Muscle of leg (tissue), 16 donors: ENCODE measurements around the gene MYL4. TPM values are rescaled to one million over a fixed set of nuclear protein-coding genes. Genes with fewer than 3 reads are reported as not detected.
"Not testable (repeated sequence)": the region's sequence is repeated elsewhere in the genome, so short reads cannot be mapped to it uniquely, and the experiment has no call there.

Experiments used
- DNase-seq: peaks from one replicate; pipeline ENCODE4 v3.0.0; 2013
- H3K27ac ChIP-seq: one replicate; pipeline ENCODE4 v1.5.1; 2013; ENCODE audit warnings: mild to moderate bottlenecking, low read length, control low read depth
- H3K27me3 ChIP-seq: one replicate; pipeline ENCODE4 v1.6.1; 2013; ENCODE audit warnings: low read length; ENCODE audit not compliant: control insufficient read depth, insufficient read depth
- H3K36me3 ChIP-seq: one replicate; pipeline ENCODE4 v1.6.1; 2013; ENCODE audit warnings: low read length; ENCODE audit not compliant: control insufficient read depth, insufficient read depth
- H3K4me1 ChIP-seq: one replicate; pipeline ENCODE4 v1.6.1; 2013; ENCODE audit warnings: low read length; ENCODE audit not compliant: control insufficient read depth, insufficient read depth
- H3K4me3 ChIP-seq: one replicate; pipeline ENCODE4 v1.5.1; 2013; ENCODE audit warnings: low read length, control low read depth
- H3K9me3 ChIP-seq: replicated peaks from 2 replicates; pipeline ENCODE4 v1.6.1; 2013; ENCODE audit warnings: low read depth, low read length; ENCODE audit not compliant: control insufficient read depth
- WGBS: methylation state at CpG from one replicate; pipeline ENCODE4 v1.1.5; 2013; ENCODE audit warnings: missing lambda C conversion rate; ENCODE audit not compliant: insufficient coverage; 5-methylcytosine and 5-hydroxymethylcytosine counted together
- long read RNA-seq, 11 donors: transcript quantifications; one replicate each; lab custom pipeline, GENCODE V29; 2026
- polyA plus RNA-seq, 8 donors: library from polyadenylated mRNA; unstranded; fragments of 120-200 nt; gene quantifications; one replicate each; pipeline versions ENCODE4 v1.2.1 to v1.2.3, GENCODE V29; 2013; ENCODE audit warnings: inconsistent platforms in 1 of 8, low replicate concordance in 1 of 8; ENCODE audit not compliant: insufficient read length in 8 of 8, insufficient read depth in 1 of 8
- total RNA-seq: library from RNA; stranded (reverse); fragments of 120-200 nt; gene quantifications from one replicate; pipeline ENCODE4 v1.2.4, GENCODE V29; 2013

The MYL4 gene
- 1,072 TPM for total RNA-seq
- 1,000 to 10,000 TPM; 1,072 to 1,940 (median 1,618) TPM for polyA plus RNA-seq
- long read RNA-seq, donor 1, transcript MYL4-208 (8 exons, 850 nt), result minor isoform, 10 of 636 reads
- long read RNA-seq, donor 1, transcript MYL4-202 (7 exons, 855 nt), result major isoform, 259 of 636 reads
- long read RNA-seq, donor 1, partial matches to known transcripts, result 324 of 636 reads
- long read RNA-seq, donor 1, other reads (novel, unspliced or antisense), result 38 of 636 reads
- long read RNA-seq, donor 2, transcript MYL4-202 (7 exons, 855 nt), result major isoform, 62 of 108 reads
- long read RNA-seq, donor 2, partial matches to known transcripts, result 41 of 108 reads
- long read RNA-seq, donor 2, other reads (novel, unspliced or antisense), result 0 of 108 reads
- long read RNA-seq, donor 3, transcript MYL4-202 (7 exons, 855 nt), result major isoform, 531 of 1,567 reads
- long read RNA-seq, donor 3, transcript MYL4-208 (8 exons, 850 nt), result minor isoform, 58 of 1,567 reads
- long read RNA-seq, donor 3, transcript MYL4-201 (8 exons, 907 nt), result minor isoform, 12 of 1,567 reads
- long read RNA-seq, donor 3, partial matches to known transcripts, result 906 of 1,567 reads
- long read RNA-seq, donor 3, other reads (novel, unspliced or antisense), result 57 of 1,567 reads
- long read RNA-seq, donor 4, transcript MYL4-204 (4 exons, 740 nt), result minor isoform, 7 of 1,183 reads
- long read RNA-seq, donor 4, transcript MYL4-208 (8 exons, 850 nt), result minor isoform, 15 of 1,183 reads
- long read RNA-seq, donor 4, transcript MYL4-202 (7 exons, 855 nt), result major isoform, 548 of 1,183 reads
- long read RNA-seq, donor 4, transcript MYL4-201 (8 exons, 907 nt), result minor isoform, 5 of 1,183 reads
- long read RNA-seq, donor 4, partial matches to known transcripts, result 553 of 1,183 reads
- long read RNA-seq, donor 4, other reads (novel, unspliced or antisense), result 54 of 1,183 reads
- long read RNA-seq, donor 5, transcript MYL4-202 (7 exons, 855 nt), result major isoform, 668 of 1,560 reads
- long read RNA-seq, donor 5, transcript MYL4-204 (4 exons, 740 nt), result minor isoform, 6 of 1,560 reads
- long read RNA-seq, donor 5, transcript MYL4-208 (8 exons, 850 nt), result minor isoform, 17 of 1,560 reads
- long read RNA-seq, donor 5, transcript MYL4-201 (8 exons, 907 nt), result minor isoform, 10 of 1,560 reads
- long read RNA-seq, donor 5, partial matches to known transcripts, result 780 of 1,560 reads
- long read RNA-seq, donor 5, other reads (novel, unspliced or antisense), result 79 of 1,560 reads
- long read RNA-seq, donor 6, transcript MYL4-201 (8 exons, 907 nt), result minor isoform, 23 of 2,589 reads
- long read RNA-seq, donor 6, transcript MYL4-204 (4 exons, 740 nt), result minor isoform, 12 of 2,589 reads
- long read RNA-seq, donor 6, transcript MYL4-208 (8 exons, 850 nt), result minor isoform, 63 of 2,589 reads
- long read RNA-seq, donor 6, transcript MYL4-202 (7 exons, 855 nt), result major isoform, 1,559 of 2,589 reads
- long read RNA-seq, donor 6, partial matches to known transcripts, result 870 of 2,589 reads
- long read RNA-seq, donor 6, other reads (novel, unspliced or antisense), result 60 of 2,589 reads
- long read RNA-seq, donor 7, transcript MYL4-201 (8 exons, 907 nt), result minor isoform, 9 of 1,878 reads
- long read RNA-seq, donor 7, transcript MYL4-202 (7 exons, 855 nt), result major isoform, 752 of 1,878 reads
- long read RNA-seq, donor 7, transcript MYL4-208 (8 exons, 850 nt), result minor isoform, 28 of 1,878 reads
- long read RNA-seq, donor 7, transcript MYL4-204 (4 exons, 740 nt), result minor isoform, 7 of 1,878 reads
- long read RNA-seq, donor 7, partial matches to known transcripts, result 941 of 1,878 reads
- long read RNA-seq, donor 7, other reads (novel, unspliced or antisense), result 141 of 1,878 reads
- long read RNA-seq, donor 8, transcript MYL4-204 (4 exons, 740 nt), result minor isoform, 5 of 976 reads
- long read RNA-seq, donor 8, transcript MYL4-208 (8 exons, 850 nt), result minor isoform, 6 of 976 reads
- long read RNA-seq, donor 8, transcript MYL4-202 (7 exons, 855 nt), result major isoform, 397 of 976 reads
- long read RNA-seq, donor 8, partial matches to known transcripts, result 500 of 976 reads
- long read RNA-seq, donor 8, other reads (novel, unspliced or antisense), result 64 of 976 reads
- long read RNA-seq, donor 9, transcript MYL4-202 (7 exons, 855 nt), result major isoform, 466 of 1,252 reads
- long read RNA-seq, donor 9, transcript MYL4-204 (4 exons, 740 nt), result minor isoform, 7 of 1,252 reads
- long read RNA-seq, donor 9, transcript MYL4-208 (8 exons, 850 nt), result minor isoform, 26 of 1,252 reads
- long read RNA-seq, donor 9, partial matches to known transcripts, result 665 of 1,252 reads
- long read RNA-seq, donor 9, other reads (novel, unspliced or antisense), result 83 of 1,252 reads
- long read RNA-seq, donor 10, transcript MYL4-202 (7 exons, 855 nt), result major isoform, 661 of 1,569 reads
- long read RNA-seq, donor 10, transcript MYL4-201 (8 exons, 907 nt), result minor isoform, 11 of 1,569 reads
- long read RNA-seq, donor 10, transcript MYL4-208 (8 exons, 850 nt), result minor isoform, 28 of 1,569 reads
- long read RNA-seq, donor 10, partial matches to known transcripts, result 795 of 1,569 reads
- long read RNA-seq, donor 10, other reads (novel, unspliced or antisense), result 70 of 1,569 reads
- long read RNA-seq, donor 11, transcript MYL4-202 (7 exons, 855 nt), result major isoform, 355 of 911 reads
- long read RNA-seq, donor 11, transcript MYL4-208 (8 exons, 850 nt), result minor isoform, 20 of 911 reads
- long read RNA-seq, donor 11, transcript MYL4-201 (8 exons, 907 nt), result minor isoform, 11 of 911 reads
- long read RNA-seq, donor 11, partial matches to known transcripts, result 489 of 911 reads
- long read RNA-seq, donor 11, other reads (novel, unspliced or antisense), result 31 of 911 reads

GRCh38 chr17:47208744-47209488, at the start of gene MYL4:
Gene MYL4 (plus strand): TSS chr17:47209348. CDS start chr17:47209423, 75 bp downstream.
- WGBS, result 29% methylated on average over 1 of the region's 6 CpGs
- peak; percentile 73 for DNase-seq
- Histone ChIP-seq H3K9me3 (no peaks in the 10 kb centered on the region), H3K4me3 (peak within 1 kb of the TSS; percentile 57), H3K36me3 (peaks cover 3% of the 10 kb centered on the region), H3K27me3 (no peaks in the 10 kb centered on the region), H3K4me1 (peaks cover 60% of the 10 kb centered on the region), H3K27ac (peak within 1 kb of the TSS; percentile 91)

- no peaks in the 10 kb centered on the region for H3K4me1 ChIP-seq
- no peak overlapping the region for H3K4me3 ChIP-seq
Observed at GRCh38 chr17:47162013-47162622, 47.0 kb upstream of the MYL4 start.

GRCh38 chr17:47164263-47164662, 44.9 kb upstream of the MYL4 start:
- Histone ChIP-seq H3K36me3 (peaks cover 32% of the 10 kb centered on the region), H3K27me3 (no peaks in the 10 kb centered on the region), H3K27ac (no peak overlapping the region), H3K4me1 (no peaks in the 10 kb centered on the region), H3K9me3 (no peaks in the 10 kb centered on the region), H3K4me3 (no peak overlapping the region)
- no CpG with 5 or more reads among the region's 5 CpGs for WGBS
- DNase-seq, result no peak

More at GRCh38 chr17:47162013-47162622, 47.0 kb upstream of the MYL4 start:
- H3K27ac ChIP-seq, result no peak overlapping the region
- no peaks in the 10 kb centered on the region for H3K27me3 ChIP-seq
- no peak for DNase-seq
- 100% methylated on average over 1 of the region's 2 CpGs for WGBS
- peaks cover 26% of the 10 kb centered on the region for H3K36me3 ChIP-seq
- no peaks in the 10 kb centered on the region for H3K9me3 ChIP-seq

GRCh38 chr17:47165137-47165536, 44.0 kb upstream of the MYL4 start:
- no peaks in the 10 kb centered on the region for H3K27me3 ChIP-seq
- H3K27ac ChIP-seq, result no peak overlapping the region
- no peaks in the 10 kb centered on the region for H3K4me1 ChIP-seq
- H3K36me3 ChIP-seq, result peaks cover 26% of the 10 kb centered on the region
- no peak overlapping the region for H3K4me3 ChIP-seq
- DNase-seq, result no peak
- no CpG with 5 or more reads among the region's 2 CpGs for WGBS
- no peaks in the 10 kb centered on the region for H3K9me3 ChIP-seq

GRCh38 chr17:47166854-47167253, 42.3 kb upstream of the MYL4 start:
- peaks cover 20% of the 10 kb centered on the region for H3K36me3 ChIP-seq

GRCh38 chr17:47168896-47169295, 40.3 kb upstream of the MYL4 start:
- H3K4me1 ChIP-seq, result not testable (repeated sequence)
- WGBS, result 100% methylated on average over 2 of the region's 4 CpGs
- peaks cover 23% of the 10 kb centered on the region for H3K36me3 ChIP-seq

More at GRCh38 chr17:47166854-47167253, 42.3 kb upstream of the MYL4 start:
- H3K27me3 ChIP-seq, H3K4me3 ChIP-seq, DNase-seq, H3K27ac ChIP-seq, H3K4me1 ChIP-seq, H3K9me3 ChIP-seq: not testable (repeated sequence)
- WGBS, result 94% methylated on average over 2 of the region's 5 CpGs

GRCh38 chr17:47170710-47171109, 38.4 kb upstream of the MYL4 start:
- no peak for DNase-seq
- H3K27ac ChIP-seq, result no peak overlapping the region
- H3K4me3 ChIP-seq, result no peak overlapping the region
- no CpG with 5 or more reads among the region's 4 CpGs for WGBS
- no peaks in the 10 kb centered on the region for H3K4me1 ChIP-seq
- H3K36me3 ChIP-seq, result peaks cover 27% of the 10 kb centered on the region
- no peaks in the 10 kb centered on the region for H3K27me3 ChIP-seq
- H3K9me3 ChIP-seq, result no peaks in the 10 kb centered on the region

More at GRCh38 chr17:47168896-47169295, 40.3 kb upstream of the MYL4 start:
- H3K27ac ChIP-seq, DNase-seq, H3K4me3 ChIP-seq, H3K9me3 ChIP-seq, H3K27me3 ChIP-seq: not testable (repeated sequence)
